GM12874 (cell line): ENCODE measurements around the gene ZPBP2.

ENCODE experiments used
- TF ChIP-seq, protein P1 (sequence below): IDR thresholded peaks from 2 replicates; pipeline ENCODE4 v1.5.1; 2011; ENCODE audit warnings: low read depth, mild to moderate bottlenecking, control low read depth, low read length, moderate library complexity; ENCODE audit not compliant: insufficient read depth

Gene ZPBP2

GRCh38 chr17:39920218-39921210 is 52.5 kb downstream of the ZPBP2 start:
- TF ChIP-seq, protein P1, sequence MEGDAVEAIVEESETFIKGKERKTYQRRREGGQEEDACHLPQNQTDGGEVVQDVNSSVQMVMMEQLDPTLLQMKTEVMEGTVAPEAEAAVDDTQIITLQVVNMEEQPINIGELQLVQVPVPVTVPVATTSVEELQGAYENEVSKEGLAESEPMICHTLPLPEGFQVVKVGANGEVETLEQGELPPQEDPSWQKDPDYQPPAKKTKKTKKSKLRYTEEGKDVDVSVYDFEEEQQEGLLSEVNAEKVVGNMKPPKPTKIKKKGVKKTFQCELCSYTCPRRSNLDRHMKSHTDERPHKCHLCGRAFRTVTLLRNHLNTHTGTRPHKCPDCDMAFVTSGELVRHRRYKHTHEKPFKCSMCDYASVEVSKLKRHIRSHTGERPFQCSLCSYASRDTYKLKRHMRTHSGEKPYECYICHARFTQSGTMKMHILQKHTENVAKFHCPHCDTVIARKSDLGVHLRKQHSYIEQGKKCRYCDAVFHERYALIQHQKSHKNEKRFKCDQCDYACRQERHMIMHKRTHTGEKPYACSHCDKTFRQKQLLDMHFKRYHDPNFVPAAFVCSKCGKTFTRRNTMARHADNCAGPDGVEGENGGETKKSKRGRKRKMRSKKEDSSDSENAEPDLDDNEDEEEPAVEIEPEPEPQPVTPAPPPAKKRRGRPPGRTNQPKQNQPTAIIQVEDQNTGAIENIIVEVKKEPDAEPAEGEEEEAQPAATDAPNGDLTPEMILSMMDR, result no peak

- TF ChIP-seq, protein P1, result no peak
Observed at GRCh38 chr17:39921323-39921722, 53.3 kb downstream of the ZPBP2 start.

DNA sequence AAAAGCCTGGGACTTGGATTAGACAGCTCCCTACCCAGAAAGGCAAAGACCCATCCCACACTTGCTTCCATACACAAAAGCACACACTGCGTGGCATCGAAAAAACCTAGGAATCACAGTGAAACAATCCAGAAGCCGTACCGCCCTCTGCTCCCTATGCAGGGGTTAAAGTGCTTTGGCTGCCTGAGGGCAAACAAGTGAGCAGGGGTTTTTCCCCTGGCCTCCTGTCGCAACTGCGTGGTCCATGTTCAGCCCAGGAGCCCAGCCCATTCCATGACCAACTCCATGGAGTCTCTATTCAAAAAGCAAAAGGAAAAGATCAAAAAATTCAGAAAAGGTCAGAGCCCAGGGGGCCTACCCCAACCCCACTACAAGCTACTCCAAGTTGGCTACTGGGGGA is 54.0 kb downstream of the ZPBP2 start:
- TF ChIP-seq, protein P1, result no peak

- TF ChIP-seq, protein P1, result no peak
Observed at GRCh38 chr17:39923230-39923629, 55.2 kb downstream of the ZPBP2 start.

DNA sequence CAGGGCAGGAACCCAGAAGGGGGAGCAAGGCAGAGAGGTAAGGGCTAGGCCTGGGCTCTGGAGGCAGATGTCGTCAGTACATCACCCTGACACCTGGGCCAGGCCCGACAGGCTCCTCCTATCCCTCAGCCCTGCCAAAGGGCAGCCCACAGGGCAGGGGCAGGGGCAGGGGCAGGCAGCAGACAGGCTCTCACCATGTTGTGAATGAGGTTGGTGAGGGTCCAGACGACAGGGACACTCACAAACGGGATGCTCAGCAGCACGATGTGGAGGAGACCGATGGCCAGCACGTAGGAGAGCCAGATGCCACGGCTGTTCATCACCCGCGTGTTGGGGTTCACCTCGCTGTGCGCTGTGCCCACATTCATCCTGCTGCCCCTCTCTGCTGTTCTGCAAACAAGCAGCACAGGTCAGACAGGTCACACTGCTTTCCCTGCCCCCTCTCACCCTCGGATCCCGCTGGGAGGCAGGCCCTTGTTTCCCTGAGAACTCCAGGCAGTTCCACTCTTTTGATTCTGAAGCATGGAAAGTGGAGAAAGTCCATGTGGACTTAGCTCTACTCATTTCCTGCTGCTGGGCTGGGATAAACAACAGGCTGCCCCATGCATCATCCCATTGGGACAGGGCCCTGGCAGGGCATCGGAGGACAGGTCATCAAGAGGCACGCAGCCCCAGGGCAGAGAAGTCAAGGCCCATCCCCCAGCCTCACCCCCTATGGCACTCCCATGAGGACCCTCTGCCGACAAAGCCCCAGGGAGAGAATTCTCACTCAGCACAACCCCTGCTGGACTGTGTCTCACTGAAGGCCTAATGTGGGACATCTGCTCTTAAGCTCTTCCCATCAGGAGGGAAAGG is 56.1 kb downstream of the ZPBP2 start:
- TF ChIP-seq, protein P1, result no peak

GRCh38 chr17:39924691-39925055 is 56.7 kb downstream of the ZPBP2 start:
- TF ChIP-seq, protein P1, result no peak
